Dedifferentiated amniotic fluid mesenchymal stem cell (primary cell): ENCODE data around the gene SYTL3.
"Not testable (repeated sequence)": the region's sequence is repeated elsewhere in the genome, so short reads cannot be mapped to it uniquely, and the experiment has no call there.

Experiments used
- DNase-seq: peaks from one replicate; pipeline ENCODE4 v3.0.0-alpha.2; 2016; ENCODE audit errors: extremely low spot score

SYTL3 gene

GRCh38 chr6:158697811-158698210 lies 48.0 kb downstream of the SYTL3 start:
- DNase-seq = peak; percentile 35

DNA sequence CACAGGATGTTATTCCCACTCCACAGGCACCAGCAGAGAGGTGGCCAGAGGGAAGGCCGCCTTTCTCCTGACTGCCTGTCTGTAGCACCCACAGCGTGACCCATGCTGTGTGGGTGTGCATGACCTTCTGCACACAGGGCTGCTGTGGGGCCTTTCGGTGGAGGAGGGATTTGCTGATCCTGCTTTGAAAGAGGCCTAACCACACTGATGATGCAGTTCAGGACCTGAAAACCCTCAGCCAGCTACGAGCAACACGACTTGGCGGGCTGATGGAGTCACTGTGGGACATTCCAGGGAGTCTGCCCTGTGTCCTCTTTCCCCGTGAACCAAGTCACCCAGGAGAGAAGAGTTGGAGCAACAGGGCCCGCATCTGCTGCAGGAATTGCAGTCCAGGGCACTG lies 49.1 kb downstream of the SYTL3 start:
- DNase-seq = no peak

- not testable (repeated sequence) for DNase-seq
These were observed 51.4 kb downstream of the SYTL3 start for GRCh38 chr6:158701268-158701667.

DNA sequence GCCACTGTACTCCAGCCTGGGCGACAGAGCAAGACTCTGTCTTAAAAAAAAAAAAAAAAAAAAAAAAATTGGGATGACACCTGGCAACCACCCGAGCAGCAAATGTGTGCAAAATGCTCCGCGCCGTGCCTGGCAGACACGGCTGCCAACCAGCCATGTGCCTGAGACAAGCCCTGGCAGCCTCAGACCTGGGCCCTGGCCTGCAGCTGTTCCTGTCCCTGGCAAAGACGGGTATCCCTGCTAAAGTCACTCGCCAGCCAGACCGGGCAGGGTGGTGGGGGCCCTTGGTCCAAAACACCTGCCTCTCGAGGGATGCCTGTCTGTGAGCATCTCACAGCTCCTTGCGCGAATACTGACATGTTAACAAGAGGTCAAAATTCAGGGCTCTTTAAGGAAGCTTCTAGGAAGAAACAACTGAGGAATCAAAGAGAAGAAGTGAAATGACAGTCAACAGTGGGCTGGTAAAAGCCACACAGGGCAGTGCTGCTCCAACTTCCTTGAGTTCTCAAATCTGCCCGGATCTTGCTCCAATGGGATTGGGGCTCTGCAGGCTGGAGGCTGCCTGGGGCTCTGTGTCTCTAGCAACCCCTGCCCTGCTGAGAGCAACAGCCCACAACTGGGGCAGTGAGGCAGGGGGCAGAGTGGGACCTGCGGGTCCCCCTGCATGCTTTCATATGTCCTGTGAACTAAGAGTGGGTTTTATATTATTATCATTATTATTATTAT lies 53.4 kb downstream of the SYTL3 start:
- DNase-seq = no peak

- DNase-seq = peak; percentile 40
These were observed 54.3 kb downstream of the SYTL3 start for GRCh38 chr6:158703837-158704822.

- DNase-seq = no peak
These were observed 55.7 kb downstream of the SYTL3 start for GRCh38 chr6:158705386-158706126.

GRCh38 chr6:158706369-158706982 lies 56.6 kb downstream of the SYTL3 start:
- no peak for DNase-seq

GRCh38 chr6:158707120-158707820 lies 57.4 kb downstream of the SYTL3 start:
- DNase-seq = peak; percentile 21

DNA sequence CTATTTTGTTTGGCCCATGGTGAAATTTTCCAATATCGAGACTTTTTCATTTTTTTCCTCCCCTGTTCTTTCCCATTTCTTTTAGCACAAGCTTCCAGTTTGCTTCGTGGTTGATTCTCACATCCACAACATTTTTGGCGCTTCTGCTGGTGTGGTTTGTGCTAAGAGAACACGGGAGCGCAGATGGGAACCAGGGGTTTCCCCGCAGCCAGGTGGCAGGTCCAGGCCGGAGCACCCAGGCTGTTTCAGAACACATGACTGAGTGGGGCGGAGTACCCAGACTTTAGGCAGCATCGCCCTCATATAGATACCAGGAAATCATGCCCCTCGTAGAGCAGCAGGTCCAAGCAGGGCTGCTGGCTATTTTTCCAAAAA lies 58.0 kb downstream of the SYTL3 start:
- DNase-seq = no peak

DNA sequence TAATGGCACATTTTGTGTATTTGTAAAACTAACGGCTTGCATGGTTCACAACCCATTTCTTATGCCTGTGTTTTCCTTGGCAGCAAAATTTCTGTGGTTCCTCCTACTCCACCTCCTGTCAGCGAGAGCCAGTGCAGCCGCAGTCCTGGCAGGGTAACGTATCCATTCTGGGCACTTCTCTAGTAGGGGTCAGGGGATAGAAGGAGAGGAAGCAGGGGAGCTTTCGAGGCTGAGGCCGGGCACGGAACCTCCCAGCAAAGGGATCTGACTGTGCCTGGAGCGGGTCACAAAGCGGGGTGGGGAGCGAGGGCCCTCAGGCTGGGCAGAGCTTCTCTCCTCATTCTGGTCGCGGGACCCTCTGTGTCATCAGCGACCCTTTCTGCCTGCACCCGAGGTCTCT lies 58.4 kb downstream of the SYTL3 start:
- no peak for DNase-seq

- DNase-seq = no peak
These were observed 60.0 kb downstream of the SYTL3 start for GRCh38 chr6:158709809-158710208.

DNA sequence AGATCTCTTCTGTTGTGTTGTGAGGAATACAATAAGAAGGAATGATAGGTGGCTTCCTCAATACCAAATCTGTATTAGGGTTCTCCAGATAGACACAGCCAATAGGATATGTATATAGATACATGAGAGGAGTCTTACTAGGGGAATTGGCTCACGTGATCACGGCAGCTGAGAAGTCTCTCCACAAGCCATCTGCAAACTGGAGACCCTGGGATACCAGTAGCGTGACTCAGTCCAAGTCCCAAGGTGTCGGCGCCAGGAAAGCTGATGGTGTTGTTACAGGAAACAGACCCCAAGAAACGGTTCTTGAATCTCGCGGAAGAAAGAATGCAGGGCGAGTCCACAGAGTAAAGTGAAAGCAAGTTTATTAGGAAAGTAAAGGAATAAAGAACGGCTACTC lies 61.4 kb downstream of the SYTL3 start:
- DNase-seq = no peak

- no peak for DNase-seq
These were observed 63.6 kb downstream of the SYTL3 start for GRCh38 chr6:158713469-158713868.

DNA sequence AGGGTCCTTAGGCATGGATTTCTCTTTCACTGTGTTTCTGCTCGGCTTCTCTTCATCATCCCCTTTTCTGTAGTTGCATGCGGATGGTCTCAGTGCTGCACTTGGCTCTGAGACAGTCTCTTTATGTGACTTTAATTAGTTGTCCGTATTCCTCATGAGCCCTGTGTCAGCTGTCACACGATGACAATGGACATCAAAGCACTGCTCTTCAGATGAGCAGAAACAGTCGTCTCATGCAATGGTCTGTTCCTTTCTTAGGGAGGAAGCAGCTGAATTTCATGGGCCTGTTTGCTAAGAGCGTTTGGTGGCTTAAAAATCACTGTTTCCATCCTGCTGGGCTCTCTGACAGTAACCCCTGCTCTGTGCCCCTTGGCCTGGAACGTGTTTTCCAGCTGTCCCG lies 64.9 kb downstream of the SYTL3 start:
- no peak for DNase-seq

DNA sequence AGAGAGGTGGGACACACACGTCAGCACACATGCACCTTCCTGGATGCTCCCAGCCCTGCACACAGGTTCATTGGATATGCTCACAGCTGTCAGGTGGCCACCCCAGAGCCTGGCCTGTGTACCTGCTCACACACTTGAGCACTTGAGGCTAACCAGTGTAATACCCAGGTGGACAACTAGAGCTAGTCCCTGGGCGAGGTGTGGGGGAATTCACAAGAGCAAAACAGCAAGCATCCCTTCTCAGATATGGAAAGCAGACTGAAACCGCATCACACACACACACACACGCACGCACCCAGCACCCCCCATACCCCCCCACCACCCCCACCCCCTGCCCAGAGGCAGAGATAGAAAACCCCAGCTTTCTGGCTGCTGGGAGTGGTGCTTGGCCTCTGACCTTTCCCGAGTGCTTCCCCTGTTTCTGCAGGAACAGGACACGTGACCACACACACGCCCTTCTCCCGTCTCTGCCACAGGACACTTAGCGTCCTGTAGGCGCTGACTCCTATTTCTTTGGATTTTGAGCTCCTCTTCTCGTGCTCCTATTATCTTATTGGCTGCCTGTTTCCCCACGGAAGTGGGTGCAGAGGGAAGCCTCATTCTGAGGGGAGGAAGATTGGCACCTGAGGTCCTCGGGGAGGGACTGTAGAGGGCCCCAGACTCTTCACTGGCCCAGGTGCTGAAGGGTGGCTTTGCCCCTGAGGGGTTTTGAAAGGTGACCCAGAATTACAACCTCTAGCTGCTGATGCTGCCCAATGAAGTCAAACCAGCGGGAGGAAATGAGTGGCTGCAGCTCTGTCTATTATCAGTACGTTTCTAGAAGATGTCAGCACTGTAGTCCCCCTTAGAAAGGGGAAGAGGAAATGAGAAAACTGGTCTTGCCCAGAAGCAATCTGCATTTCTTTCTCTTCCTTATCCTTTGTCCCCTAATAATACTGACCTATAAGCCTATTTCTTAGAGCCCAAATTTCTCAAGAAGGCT lies 65.8 kb downstream of the SYTL3 start:
- DNase-seq = no peak

GRCh38 chr6:158717341-158718330 lies 67.8 kb downstream of the SYTL3 start:
- no peak for DNase-seq

GRCh38 chr6:158718461-158719046 lies 68.7 kb downstream of the SYTL3 start:
- DNase-seq = no peak

DNA sequence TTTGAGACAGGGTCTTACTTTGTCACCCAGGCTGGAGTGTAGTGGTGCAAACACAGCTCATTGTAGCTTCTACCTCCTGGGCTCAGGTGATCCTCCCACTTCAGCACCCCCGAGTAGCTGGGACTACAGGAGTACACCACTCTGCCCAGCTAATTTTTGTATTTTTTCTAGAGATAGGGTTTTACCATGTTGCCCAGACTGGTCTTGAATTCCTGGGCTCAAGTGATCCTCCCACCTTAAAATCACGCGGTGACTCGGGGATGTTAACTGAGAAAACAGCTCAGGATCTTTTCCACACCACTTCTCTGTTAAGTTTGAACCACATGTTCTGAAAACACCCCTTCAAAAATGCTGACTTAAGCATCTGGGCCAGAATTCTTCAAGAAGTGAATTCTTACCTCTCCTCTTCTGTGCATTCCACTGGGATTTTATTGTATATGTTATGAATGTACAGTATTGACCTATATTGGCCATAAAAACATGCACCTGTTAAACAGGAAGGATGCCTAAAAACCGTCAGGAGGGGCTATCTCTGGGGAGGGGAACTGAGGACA lies 72.4 kb downstream of the SYTL3 start:
- DNase-seq = no peak
